ENCODE data around the gene GAB2.
"Not testable (repeated sequence)": the region's sequence is repeated elsewhere in the genome, so short reads cannot be mapped to it uniquely, and the experiment has no call there.

Gene GAB2

DNA sequence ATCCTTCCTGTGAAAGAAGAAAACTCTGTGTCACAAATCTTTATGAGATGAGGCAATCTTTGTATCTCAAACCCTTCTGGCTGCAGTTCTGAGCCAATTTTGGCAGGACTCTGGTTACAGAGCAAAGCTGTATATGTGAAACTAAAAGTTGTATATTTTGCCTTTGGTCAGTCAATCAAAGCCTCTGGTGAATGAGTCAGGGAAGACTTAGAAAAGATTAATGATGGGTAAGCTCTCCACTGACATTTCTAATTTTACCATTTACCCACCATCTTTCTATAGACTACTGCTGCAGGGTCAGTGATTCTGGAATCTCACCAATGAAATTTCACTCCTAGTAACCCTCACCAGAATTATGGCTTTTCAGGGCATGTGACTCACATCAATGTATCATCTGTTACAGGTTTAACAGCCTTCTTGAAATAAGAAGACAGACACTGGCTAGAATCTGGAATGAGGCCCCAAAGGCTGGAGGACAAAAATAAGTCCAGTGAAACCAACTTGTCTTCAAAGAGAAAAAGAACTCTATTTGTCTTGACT is 185.6 kb downstream of the GAB2 start:
- Mint-ChIP-seq H3K4me1 (ENCODE audit: low read depth) (peaks cover 11% of the 10 kb centered on the region), H3K9me3 (no peaks in the 10 kb centered on the region), H3K27ac (no peak overlapping the region), H3K4me3 (no peak overlapping the region), H3K27me3 (no peaks in the 10 kb centered on the region), H3K36me3 (ENCODE audit: low read depth) (no peaks in the 10 kb centered on the region)
- DNase-seq = no peak

DNA sequence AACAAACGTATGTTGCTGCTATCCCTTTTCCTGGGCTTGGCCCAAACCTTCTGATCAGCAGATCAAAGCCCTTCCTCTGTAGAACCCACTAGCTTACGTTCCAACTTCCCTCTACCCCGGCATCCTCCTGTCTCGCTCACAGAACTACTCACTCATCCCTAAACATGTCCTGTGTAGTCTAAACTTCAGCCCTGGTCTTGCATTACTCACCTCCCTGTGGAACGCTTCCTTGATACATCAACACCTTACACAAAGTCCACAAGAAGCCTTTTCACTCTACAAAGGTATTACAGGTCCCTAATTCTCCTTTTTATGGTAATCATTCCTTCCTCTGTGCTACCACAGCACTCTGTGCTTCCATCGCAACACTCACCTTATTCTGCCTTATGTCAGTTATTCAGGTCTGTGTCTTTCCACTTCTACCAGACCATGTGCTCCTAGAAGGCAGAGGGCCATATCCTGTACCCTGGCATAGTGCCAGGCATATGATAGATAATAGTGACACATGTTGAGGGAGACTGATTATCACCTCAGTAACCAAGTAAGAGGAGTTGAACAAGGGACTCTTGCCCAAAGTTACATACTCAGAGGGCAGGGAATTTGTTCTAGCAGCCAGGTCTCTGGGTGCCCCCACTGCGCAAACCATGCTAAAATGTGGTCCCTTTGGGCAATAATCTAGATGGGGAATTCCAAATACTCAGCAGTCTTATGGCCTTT is 187.3 kb downstream of the GAB2 start:
- H3K27me3 Mint-ChIP-seq = no peaks in the 10 kb centered on the region
- no peak overlapping the region for H3K27ac Mint-ChIP-seq
- DNase-seq = no peak
- H3K4me3 Mint-ChIP-seq = no peak overlapping the region
- H3K36me3 Mint-ChIP-seq (ENCODE audit: low read depth) = no peaks in the 10 kb centered on the region
- peaks cover 16% of the 10 kb centered on the region for H3K4me1 Mint-ChIP-seq (ENCODE audit: low read depth)
- H3K9me3 Mint-ChIP-seq = no peaks in the 10 kb centered on the region

DNA sequence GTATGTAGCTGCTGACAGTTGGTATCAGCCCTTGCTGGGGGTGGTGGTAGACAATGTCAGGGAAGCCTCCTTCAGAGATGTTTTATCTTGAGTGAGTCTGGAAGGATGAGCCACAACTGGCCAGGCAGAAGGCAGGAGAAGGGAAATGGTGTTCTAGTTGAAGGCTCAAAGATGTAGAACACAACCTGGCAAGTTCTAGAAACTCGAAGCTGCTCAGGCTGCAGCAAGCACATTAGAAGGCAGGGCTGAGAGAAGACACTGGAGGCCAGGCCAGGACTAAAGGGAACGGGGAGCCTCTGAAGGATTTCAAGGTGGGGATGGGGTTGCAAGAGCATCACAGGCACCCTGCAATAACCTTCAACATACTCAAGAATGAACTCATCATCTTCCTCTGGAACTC is 188.5 kb downstream of the GAB2 start:
- peaks cover 16% of the 10 kb centered on the region for H3K4me1 Mint-ChIP-seq (ENCODE audit: low read depth)
- no peaks in the 10 kb centered on the region for H3K9me3 Mint-ChIP-seq
- H3K36me3 Mint-ChIP-seq (ENCODE audit: low read depth) = peaks cover 4% of the 10 kb centered on the region
- no peak overlapping the region for H3K27ac Mint-ChIP-seq
- no peak for DNase-seq
- H3K4me3 Mint-ChIP-seq = no peak overlapping the region
- no peaks in the 10 kb centered on the region for H3K27me3 Mint-ChIP-seq

DNA sequence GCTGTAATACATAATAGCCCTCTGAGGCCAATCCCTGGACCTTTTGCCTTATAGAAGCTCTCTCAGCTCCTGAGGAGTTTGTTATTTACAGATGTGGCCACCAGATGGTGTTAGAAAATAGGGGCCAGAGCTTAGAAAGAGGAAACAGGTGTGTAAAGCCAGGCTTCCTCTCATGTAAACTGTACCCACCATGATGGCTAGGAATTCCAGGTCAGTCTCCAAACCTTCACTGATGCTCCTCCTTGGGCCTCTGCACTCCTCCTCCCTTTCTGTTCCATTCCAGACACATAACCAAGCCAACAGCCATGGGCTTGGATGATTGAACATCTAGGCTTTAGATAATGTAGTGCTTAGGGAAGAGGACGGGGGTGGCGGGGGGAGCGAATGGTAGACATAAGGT is 189.2 kb downstream of the GAB2 start:
- DNase-seq = no peak
- Mint-ChIP-seq H3K36me3 (ENCODE audit: low read depth) (peaks cover 4% of the 10 kb centered on the region), H3K9me3 (no peaks in the 10 kb centered on the region), H3K4me3 (no peak overlapping the region), H3K27me3 (no peaks in the 10 kb centered on the region), H3K4me1 (ENCODE audit: low read depth) (peaks cover 17% of the 10 kb centered on the region), H3K27ac (no peak overlapping the region)

DNA sequence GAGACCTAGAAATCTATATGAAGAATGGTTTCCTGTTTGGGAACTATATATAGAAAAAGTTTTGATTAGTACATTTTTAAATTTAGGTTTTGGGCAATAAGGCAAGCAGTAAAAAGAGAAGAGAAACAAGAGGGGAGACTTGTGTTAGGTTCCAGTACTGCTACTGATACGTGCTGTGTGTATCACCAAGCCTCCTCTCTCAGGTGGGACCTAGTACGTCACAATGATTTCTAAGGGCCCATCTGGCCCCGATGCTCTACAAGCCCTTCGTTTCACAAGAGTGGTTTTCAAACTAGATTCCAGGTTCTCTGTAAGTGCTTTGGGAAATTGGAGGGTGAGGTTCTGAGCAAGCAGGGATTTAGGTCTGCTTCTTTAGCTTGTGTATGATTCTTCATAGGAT is 189.7 kb downstream of the GAB2 start:
- Mint-ChIP-seq H3K4me1 (ENCODE audit: low read depth) (peaks cover 18% of the 10 kb centered on the region), H3K27ac (no peak overlapping the region), H3K4me3 (no peak overlapping the region), H3K36me3 (ENCODE audit: low read depth) (peaks cover 4% of the 10 kb centered on the region), H3K27me3 (no peaks in the 10 kb centered on the region), H3K9me3 (no peaks in the 10 kb centered on the region)
- DNase-seq = no peak

DNA sequence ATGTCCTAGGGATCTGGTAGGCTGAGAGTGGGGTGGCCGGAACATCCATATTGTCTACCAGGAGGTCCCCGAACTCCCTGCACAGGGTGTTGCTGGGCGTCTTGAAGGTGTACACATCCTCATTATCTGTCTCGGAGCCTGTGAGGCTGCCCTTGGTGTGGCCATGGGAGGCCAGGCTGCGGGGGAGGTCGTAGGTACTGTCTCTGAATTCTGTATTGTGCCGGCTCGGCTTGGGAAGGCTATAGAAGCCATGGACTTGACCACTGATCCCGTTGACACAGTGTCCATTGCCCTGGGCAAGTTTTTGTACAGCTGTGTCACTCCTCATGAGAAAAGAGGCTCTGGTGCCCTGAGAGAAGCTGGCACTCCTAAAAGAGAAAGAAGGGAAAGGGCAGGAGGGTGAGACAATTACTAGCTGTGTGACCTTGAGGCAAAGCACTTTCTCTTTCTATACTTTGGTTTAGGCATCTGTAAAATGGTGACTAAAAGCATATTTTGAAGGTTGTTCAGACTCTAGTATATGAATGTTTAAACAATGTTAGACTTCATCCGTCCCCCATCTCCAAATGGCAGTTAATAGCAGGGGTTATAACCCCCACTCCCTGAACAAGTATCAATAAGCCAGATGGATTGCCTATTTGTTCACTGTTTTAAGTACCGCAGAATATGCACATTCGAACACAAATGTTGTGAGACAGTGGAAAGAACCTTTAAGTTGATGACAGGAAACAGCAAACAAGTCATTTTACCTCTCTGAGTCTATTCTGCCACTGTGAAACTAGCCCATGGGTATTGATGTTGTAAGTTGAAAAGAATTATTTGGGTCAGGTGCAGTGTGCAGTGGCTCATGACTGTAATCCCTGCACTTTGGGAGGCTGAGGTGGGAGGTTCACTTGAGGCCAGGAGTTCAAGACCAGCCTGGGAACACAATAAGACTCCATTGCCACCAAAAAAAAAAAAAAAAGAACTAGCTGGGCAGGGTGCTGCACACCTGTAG is 190.6 kb downstream of the GAB2 start:
- peak overlapping the region; percentile 87 for H3K27ac Mint-ChIP-seq

DNA sequence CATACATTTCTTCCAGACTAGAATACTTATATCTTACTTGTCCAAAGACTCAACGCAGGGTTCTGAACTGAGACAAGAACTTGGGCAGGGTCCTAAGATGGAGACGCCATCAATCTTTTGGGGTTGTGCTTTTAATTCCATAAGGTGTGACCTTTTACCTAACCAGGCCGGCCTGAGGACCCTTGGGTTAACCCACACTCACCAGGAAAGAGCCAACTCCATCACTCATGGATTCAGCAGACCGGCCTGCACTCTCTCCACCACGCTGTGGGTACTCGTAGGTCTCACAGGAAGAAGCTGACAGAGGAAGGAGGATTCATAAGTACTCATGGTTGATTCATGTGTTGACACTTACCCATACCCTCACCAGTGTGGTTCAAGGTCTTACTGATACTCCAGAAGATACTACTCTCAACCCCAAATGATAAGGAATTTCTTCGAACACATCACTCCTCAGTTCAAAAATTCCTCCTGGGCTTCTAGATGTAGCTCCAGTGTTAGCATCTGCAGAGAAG is 192.7 kb downstream of the GAB2 start:
- H3K4me3 Mint-ChIP-seq = no peak overlapping the region
- H3K4me1 Mint-ChIP-seq (ENCODE audit: low read depth) = peaks cover 25% of the 10 kb centered on the region
- no peaks in the 10 kb centered on the region for H3K9me3 Mint-ChIP-seq
- no peak overlapping the region for H3K27ac Mint-ChIP-seq
- peaks cover 16% of the 10 kb centered on the region for H3K36me3 Mint-ChIP-seq (ENCODE audit: low read depth)
- no peak for DNase-seq
- H3K27me3 Mint-ChIP-seq = no peaks in the 10 kb centered on the region

More for the DNA sequence above, 190.6 kb downstream of the GAB2 start:
- no peak for DNase-seq
- peaks cover 4% of the 10 kb centered on the region for H3K36me3 Mint-ChIP-seq (ENCODE audit: low read depth)
- H3K4me3 Mint-ChIP-seq = no peak overlapping the region
- H3K4me1 Mint-ChIP-seq (ENCODE audit: low read depth) = peaks cover 18% of the 10 kb centered on the region
- H3K27me3 Mint-ChIP-seq = no peaks in the 10 kb centered on the region
- no peaks in the 10 kb centered on the region for H3K9me3 Mint-ChIP-seq

DNA sequence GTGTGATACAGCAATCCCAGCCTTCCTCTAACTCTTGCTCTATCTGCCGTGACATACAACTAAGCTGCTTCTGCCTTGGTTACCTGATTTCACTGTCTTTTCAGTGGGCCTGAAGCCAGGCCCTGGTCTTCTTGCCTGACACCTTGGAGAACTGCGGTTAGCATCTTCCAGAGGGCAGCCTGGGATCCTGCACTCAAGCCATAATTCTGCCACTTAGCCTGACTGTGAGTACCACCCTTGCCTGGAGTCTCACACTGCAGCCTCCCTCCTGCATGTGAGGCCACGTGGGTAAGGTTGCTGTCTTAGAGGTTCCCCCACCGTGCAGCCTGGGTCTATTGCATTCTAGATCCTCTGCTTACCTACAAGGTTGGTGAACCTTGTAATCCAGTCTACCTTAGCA is 193.1 kb downstream of the GAB2 start:
- H3K36me3 Mint-ChIP-seq (ENCODE audit: low read depth) = peaks cover 16% of the 10 kb centered on the region
- no peak overlapping the region for H3K4me3 Mint-ChIP-seq
- DNase-seq = no peak
- peaks cover 27% of the 10 kb centered on the region for H3K4me1 Mint-ChIP-seq (ENCODE audit: low read depth)
- H3K9me3 Mint-ChIP-seq = no peaks in the 10 kb centered on the region
- H3K27me3 Mint-ChIP-seq = no peaks in the 10 kb centered on the region
- H3K27ac Mint-ChIP-seq = peak overlapping the region; percentile 1

DNA sequence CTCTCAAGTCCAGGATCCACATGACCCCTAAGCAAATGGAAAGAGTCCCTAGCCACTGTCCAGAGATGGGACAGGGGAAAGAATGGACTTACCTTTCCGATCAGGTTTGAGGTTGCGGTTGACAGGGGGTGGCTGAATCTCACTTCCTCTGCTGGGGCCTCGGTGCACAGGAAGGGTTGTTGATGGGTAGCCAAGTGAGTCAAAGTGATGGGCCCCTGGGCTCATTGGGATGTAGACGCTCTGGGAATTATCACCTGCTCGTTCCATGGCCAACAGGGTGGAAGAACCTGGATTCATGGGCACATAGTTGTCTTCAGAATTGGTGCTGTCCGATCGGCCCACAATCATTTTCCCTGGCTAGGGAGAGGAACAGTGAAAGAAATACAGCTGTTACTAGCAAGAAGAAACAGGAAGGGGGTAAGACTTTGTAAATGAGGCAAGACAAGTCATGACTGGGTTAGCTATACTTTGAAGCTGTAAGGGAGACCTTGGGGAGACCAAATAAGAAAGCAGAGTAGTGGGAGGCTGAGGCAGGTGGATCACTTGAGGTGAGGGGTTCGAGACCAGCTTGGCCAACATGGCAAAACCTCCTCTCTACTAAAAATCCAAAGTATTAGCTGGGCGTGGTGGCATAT is 194.2 kb downstream of the GAB2 start:
- Mint-ChIP-seq H3K4me1 (ENCODE audit: low read depth) (peaks cover 27% of the 10 kb centered on the region), H3K36me3 (ENCODE audit: low read depth) (peaks cover 22% of the 10 kb centered on the region), H3K4me3 (no peak overlapping the region)

DNA sequence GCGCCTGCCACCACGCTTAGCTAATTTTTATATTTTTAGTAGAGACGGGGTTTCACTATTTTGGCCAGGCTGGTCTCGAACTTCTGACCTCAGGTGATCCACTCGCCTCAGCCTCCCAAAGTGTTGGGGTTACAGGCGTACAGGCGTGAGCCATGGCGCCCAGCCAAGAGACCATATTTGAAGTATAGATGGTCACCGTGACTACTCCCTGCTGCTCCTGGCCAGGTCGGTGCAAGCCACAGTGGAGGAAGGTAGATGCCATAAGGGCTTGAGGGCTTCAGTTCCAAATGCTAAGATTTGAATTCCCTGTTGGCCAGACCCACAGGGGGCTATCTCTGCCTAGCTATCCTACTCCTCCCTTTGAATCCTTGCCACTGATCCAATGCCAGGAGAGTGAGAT is 194.9 kb downstream of the GAB2 start:
- peaks cover 27% of the 10 kb centered on the region for H3K4me1 Mint-ChIP-seq (ENCODE audit: low read depth)
- DNase-seq, H3K27me3 Mint-ChIP-seq, H3K9me3 Mint-ChIP-seq, H3K4me3 Mint-ChIP-seq, H3K27ac Mint-ChIP-seq: not testable (repeated sequence)
- peaks cover 22% of the 10 kb centered on the region for H3K36me3 Mint-ChIP-seq (ENCODE audit: low read depth)

More for the DNA sequence above, 194.2 kb downstream of the GAB2 start:
- H3K27me3 Mint-ChIP-seq = no peaks in the 10 kb centered on the region
- no peaks in the 10 kb centered on the region for H3K9me3 Mint-ChIP-seq
- no peak overlapping the region for H3K27ac Mint-ChIP-seq
- DNase-seq = no peak

DNA sequence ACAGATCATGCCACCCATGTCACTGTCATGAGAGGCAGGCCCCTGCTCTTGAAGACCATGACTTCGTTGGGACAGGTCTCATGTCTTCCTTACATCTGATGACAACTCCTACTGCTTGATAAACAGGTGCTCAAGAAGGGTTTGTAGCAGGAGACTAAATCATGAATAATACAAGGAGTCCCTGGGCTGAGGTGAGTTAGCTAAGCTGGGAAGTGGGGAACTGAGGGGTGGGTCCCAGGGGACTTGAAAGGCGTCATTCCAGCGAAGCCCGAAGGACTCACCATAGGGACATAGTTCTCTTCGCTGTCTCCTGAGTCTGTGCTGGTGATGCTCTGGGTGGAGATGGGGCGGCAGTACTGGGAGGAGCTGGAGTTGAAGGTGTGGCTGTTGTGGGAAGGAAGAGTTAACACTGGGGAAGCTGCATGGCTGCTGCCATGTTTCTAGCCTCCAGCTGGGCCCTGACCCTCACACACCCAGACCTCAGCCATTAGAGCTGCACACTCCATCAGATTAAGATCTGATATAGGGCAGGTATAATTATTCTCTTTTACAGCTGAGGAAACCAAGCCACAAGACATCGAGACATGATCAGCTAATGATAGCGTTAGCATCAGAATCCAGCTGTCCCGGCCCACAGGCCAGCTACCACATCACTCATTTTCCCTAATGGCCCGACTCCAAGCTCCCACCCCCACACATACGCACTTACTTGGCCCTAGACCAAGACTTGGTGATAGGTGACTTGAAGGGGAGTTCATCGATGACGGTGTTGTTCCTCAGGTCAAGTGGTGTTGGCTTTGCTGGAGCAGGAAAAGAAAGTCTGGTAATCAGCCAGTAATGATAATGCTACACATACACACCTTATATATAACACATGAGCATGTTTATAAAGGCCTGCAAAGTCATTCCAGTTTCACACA is 196.0 kb downstream of the GAB2 start:
- Mint-ChIP-seq H3K9me3 (no peaks in the 10 kb centered on the region), H3K27me3 (no peaks in the 10 kb centered on the region)

DNA sequence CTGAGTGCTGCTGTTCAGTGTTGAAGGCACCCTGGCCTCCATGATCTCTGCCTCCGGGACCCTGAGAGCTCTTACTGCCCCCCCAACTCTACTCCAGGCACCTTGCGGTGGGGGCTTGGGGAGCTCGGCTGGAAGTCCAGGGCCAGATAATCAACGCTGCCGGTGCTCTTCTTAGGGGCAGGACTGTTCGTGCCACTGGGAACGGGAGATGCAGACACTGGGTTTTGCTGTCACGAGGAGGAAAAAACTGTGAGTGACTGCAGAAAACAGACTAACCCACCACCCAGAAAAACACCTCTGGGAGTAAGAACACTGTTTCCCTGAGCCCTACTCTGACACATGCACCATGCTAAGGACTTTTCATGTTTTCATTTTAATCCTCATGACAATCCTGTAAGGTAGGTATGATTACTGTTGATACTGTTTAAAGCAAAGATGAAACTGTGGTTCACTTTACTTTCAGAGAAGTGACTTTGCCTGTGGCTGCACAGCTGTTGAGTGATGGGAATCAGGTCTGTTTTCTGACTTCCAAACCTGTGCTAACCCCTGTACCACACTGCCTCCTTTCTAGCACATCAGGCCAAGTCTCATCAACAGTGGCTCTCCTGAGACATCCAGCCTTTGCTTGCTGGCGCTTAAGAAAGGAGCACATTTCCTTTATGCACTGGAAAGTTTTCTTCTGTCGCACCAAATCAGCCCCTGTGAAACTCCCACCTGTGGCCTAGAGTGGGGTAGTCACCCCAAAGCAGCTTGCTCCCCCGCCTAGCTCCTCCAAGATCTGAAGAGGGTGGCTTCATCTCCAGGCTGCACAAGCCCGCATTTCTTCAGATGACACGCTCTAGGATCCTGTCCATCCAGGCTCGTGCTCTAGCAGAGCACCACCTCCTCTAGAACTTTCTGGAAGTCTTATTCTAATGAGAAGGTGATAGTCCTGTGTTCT is 197.1 kb downstream of the GAB2 start:
- no peak overlapping the region for H3K4me3 Mint-ChIP-seq
- no peaks in the 10 kb centered on the region for H3K9me3 Mint-ChIP-seq
- no peak for DNase-seq
- H3K4me1 Mint-ChIP-seq (ENCODE audit: low read depth) = peaks cover 16% of the 10 kb centered on the region
- no peaks in the 10 kb centered on the region for H3K27me3 Mint-ChIP-seq
- peak overlapping the region; percentile 64 for H3K27ac Mint-ChIP-seq
- H3K36me3 Mint-ChIP-seq (ENCODE audit: low read depth) = peaks cover 25% of the 10 kb centered on the region

More for the DNA sequence above, 196.0 kb downstream of the GAB2 start:
- Mint-ChIP-seq H3K36me3 (ENCODE audit: low read depth) (peaks cover 22% of the 10 kb centered on the region), H3K4me3 (no peak overlapping the region), H3K4me1 (ENCODE audit: low read depth) (peaks cover 16% of the 10 kb centered on the region), H3K27ac (peak overlapping the region; percentile 64)
- no peak for DNase-seq
